Measurements from ENCODE around the gene ADAMTS9.

Gene ADAMTS9

GRCh38 chr3:64616953-64617352, 70.8 kb downstream of the ADAMTS9 start:
- TF ChIP-seq CTCF (IDR thresholded peaks at IDR 0.05; ENCODE audit: insufficient read depth, low read length) (no peak), POLR2AphosphoS5 (IDR thresholded peaks at IDR 0.05; ENCODE audit: low read depth) (no peak), GABPA (IDR thresholded peaks at IDR 0.05; ENCODE audit: low read depth) (no peak), REST (IDR thresholded peaks at IDR 0.05; ENCODE audit: insufficient replicate concordance, low read depth) (no peak), SPI1 (IDR thresholded peaks at IDR 0.05; ENCODE audit: borderline replicate concordance, low read depth) (no peak)
- H3K27ac ChIP-seq (replicated peaks) = no peak overlapping the region
- H3K4me3 ChIP-seq (replicated peaks; ENCODE audit: insufficient read depth, low read length) = no peak overlapping the region
- no peak for DNase-seq (ENCODE audit: low read depth in 1 of 2, low spot score in 1 of 2)
- no peaks in the 10 kb centered on the region for H3K27me3 ChIP-seq (ENCODE audit: insufficient read depth, poor library complexity, severe bottlenecking)

- no peaks in the 10 kb centered on the region for H3K27me3 ChIP-seq (ENCODE audit: insufficient read depth, poor library complexity, severe bottlenecking)
- DNase-seq (ENCODE audit: low read depth in 1 of 2, low spot score in 1 of 2) = no peak
- H3K4me3 ChIP-seq (replicated peaks; ENCODE audit: insufficient read depth, low read length) = no peak overlapping the region
- TF ChIP-seq GABPA (IDR thresholded peaks at IDR 0.05; ENCODE audit: low read depth) (no peak), POLR2AphosphoS5 (IDR thresholded peaks at IDR 0.05; ENCODE audit: low read depth) (no peak), SPI1 (IDR thresholded peaks at IDR 0.05; ENCODE audit: borderline replicate concordance, low read depth) (no peak), REST (IDR thresholded peaks at IDR 0.05; ENCODE audit: insufficient replicate concordance, low read depth) (no peak), CTCF (IDR thresholded peaks at IDR 0.05; ENCODE audit: insufficient read depth, low read length) (no peak)
- no peak overlapping the region for H3K27ac ChIP-seq (replicated peaks)
Measured at GRCh38 chr3:64612916-64613526, 74.8 kb downstream of the ADAMTS9 start.

GRCh38 chr3:64612082-64612860, 75.5 kb downstream of the ADAMTS9 start:
- Histone ChIP-seq H3K27ac (replicated peaks) (no peak overlapping the region), H3K4me3 (replicated peaks; ENCODE audit: insufficient read depth, low read length) (no peak overlapping the region), H3K27me3 (ENCODE audit: insufficient read depth, poor library complexity, severe bottlenecking) (no peaks in the 10 kb centered on the region)
- TF ChIP-seq GABPA (IDR thresholded peaks at IDR 0.05; ENCODE audit: low read depth) (no peak), CTCF (IDR thresholded peaks at IDR 0.05; ENCODE audit: insufficient read depth, low read length) (no peak), SPI1 (IDR thresholded peaks at IDR 0.05; ENCODE audit: borderline replicate concordance, low read depth) (no peak), POLR2AphosphoS5 (IDR thresholded peaks at IDR 0.05; ENCODE audit: low read depth) (no peak), REST (IDR thresholded peaks at IDR 0.05; ENCODE audit: insufficient replicate concordance, low read depth) (no peak)
- DNase-seq (ENCODE audit: low read depth in 1 of 2, low spot score in 1 of 2) = no peak
